NCI-H128 (cell line): ENCODE results near the gene PGBD5.

Source experiments
- DNase-seq: peaks from one replicate; lab custom pipeline; 2025; ENCODE audit not compliant: unreplicated experiment; lab: John Stamatoyannopoulos, UW

PGBD5 gene

GRCh38 chr1:230351514-230351913 is 74.6 kb downstream of the PGBD5 start:
- DNase-seq, result no peak

- no peak for DNase-seq
These were observed 75.8 kb downstream of the PGBD5 start for GRCh38 chr1:230350208-230350921.

DNA sequence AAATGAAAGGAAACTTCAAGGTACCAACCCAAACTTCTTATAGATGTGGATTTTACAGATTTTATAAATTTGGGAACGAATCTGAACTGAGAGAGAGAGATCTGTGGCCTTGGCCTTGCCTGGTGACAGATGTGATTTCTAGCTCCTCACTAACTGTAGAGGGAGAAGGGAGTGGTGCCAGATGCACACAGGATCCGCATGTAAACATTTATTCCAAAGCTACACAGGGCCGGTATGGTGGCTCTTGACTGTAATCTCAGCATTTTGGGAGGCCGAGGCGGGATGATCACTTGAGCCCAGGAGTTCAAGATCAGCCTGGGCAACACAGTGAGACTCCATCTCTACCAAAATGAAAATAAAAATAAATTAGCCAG is 77.1 kb downstream of the PGBD5 start:
- DNase-seq, result no peak

DNA sequence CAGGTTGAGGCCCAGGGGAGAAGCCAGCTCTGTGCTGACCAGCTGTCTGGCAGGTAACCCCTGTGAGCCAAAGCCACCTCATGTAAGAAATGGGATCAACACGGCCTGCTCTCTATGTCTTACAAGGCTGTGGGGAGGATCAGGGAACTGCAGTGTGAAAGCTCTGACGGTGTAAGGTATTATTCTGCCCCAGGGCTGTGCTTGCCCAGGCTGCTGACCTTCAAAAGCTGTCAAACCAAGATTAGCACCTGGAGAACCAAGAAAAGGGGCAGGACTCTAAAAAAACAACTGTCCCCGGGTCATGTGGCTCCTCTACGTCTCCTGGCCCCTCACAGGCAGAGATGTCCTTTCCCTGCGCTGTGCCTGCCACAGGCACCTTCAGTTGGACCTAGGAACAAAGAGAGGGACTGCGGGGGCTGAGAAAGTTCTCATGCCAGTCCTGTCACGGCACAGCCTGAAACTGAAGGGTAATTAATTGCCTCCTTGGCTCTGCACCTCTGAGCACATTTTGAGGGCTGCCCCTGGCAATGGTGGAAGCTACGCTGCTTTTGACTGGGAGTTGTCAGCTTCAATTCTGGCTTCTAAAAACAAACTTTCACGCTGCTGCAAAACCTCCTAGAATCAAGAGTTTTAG is 77.6 kb downstream of the PGBD5 start:
- DNase-seq, result no peak

DNA sequence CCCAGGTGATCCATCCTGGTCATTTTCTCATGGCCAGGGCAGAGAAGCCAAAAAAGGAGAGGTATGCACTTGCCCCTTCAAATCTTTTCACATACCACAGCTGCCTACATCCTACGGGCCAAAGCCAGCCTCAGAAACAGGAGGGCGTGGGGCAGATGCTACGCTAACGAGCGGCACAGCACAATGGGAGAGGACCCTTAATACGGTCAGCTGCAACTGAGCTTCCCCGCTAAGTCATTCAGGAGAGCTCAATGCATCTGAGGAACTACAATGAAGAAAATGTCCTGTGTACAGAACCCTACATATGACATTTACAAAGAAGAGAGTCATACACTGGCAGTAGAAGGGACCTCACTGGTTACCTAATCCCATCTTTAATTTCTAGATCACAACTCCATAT is 78.2 kb downstream of the PGBD5 start:
- no peak for DNase-seq

- DNase-seq, result no peak
These were observed 80.8 kb downstream of the PGBD5 start for GRCh38 chr1:230345139-230345885.

DNA sequence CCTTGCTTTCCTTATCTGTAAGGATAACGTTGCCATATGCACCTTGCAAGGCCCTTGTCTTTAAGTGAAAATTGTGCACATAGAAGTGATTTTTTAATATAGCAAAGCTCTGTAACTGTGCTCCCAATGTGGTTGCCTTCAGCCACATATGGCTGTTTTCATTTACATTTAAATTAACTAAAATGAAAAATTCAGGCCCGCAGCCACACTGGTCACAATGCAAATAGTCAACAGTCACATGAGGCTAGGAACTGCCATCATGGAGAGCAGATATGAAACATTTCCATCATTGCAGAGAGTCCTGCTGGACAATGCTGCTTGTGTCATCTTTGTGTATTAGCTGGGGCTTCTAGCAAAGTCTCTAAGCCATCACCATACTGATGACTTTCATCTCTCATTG is 83.4 kb downstream of the PGBD5 start:
- DNase-seq, result no peak

DNA sequence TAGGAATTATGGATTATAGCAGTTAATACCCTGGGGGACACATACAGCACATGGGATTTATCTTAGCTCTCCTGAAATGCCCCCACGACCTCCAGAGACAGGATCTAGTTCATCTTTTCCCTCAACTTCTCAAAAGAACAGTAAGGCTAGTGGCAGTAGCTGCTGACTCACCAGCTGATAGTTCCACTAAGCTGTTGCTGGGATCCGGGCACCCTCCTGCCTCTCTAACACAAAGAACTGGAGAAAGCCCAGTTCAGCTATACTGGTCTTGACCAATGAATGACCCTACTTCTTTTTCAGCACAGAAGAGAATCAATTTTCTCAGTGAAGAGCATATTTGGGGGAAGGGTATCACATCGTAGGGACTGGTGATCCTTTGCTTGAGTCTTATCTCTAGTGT is 84.1 kb downstream of the PGBD5 start:
- DNase-seq, result no peak

DNA sequence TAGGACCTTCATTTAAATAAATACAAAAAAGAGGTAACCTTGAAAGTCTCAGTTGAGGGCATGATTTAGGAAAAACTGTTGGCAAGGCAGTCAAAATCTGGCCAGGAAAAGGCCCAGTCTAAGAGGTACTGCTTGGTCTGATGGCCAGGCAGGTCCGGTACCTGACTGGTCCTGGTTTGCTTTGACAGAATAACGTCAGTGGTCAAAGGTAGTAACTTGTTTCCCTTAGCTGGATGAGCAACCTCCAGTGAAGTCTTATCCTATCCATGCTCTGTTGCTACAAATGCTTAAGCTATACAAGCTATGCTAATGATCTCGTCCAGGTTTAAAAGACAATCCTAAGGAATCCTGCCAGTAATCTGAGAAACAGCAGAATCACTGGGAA is 85.0 kb downstream of the PGBD5 start:
- DNase-seq, result no peak

- DNase-seq, result no peak
These were observed 85.5 kb downstream of the PGBD5 start for GRCh38 chr1:230340526-230341161.

DNA sequence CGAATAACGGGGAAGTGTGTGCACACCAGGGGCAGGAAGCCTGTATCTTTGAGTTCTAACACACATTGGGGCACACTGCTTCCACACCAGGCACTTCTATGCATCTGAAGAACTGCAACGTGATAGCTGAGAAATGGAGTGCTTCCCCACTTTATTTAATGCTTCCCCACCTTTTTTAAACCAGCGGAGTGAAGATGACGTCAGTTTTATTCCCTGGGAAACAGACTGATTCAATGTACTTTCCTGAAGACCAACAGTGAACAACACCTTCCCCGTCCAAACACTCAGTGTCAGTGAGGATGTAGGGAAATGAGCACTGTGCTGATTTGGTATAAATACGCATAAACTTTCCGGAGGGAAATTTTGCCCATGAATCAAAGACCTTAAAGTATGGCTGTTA is 87.1 kb downstream of the PGBD5 start:
- DNase-seq, result no peak

GRCh38 chr1:230337266-230337665 is 88.9 kb downstream of the PGBD5 start:
- no peak for DNase-seq

DNA sequence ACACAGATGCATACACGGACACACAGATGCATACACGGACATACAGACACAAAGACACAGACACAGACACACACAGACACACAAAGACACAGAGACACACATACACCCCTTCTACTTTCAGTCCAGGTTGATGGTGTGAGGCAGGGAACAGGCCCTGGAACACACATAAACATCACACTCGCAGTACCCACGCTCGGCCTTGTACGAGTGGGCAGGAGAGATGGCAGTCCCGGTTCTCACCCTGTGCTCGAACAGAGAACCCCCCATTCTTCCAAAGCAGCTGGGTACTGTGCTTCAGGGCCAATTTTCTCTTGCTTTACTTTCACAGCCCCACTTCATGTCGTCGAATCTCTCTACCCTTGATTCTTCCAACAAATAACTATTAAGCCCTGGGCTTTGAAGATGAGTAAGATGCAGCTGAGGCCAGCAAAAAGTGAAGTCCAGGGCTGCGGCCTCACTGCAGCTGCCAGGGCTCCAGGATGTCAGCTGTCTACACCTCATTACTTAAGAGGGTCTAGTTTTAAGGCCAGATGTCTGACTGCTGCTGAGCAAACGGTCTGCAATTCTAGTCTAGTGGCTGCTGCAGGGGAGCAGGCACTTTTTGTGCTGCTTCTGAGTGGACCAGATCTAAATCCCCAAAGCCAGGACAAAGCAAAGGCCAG is 90.1 kb downstream of the PGBD5 start:
- DNase-seq, result no peak

DNA sequence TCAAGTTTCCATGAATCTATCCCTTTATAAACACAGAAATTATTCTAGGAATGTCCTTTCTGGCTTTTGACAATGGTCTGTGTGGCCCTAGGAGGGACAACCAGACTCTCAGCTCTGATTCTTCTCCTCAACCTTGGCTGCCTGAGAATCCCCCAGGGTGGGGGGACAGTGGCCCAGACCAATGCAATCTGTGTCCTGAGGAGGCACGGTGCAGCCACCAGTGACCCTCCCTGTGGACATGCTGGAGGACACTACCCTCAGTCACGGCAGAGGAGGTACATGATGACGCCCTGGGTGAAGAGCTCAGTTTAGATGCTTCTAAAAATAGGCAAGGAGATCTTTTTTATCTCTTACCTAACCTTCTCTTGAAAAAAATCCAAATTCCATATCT is 91.7 kb downstream of the PGBD5 start:
- DNase-seq, result no peak

DNA sequence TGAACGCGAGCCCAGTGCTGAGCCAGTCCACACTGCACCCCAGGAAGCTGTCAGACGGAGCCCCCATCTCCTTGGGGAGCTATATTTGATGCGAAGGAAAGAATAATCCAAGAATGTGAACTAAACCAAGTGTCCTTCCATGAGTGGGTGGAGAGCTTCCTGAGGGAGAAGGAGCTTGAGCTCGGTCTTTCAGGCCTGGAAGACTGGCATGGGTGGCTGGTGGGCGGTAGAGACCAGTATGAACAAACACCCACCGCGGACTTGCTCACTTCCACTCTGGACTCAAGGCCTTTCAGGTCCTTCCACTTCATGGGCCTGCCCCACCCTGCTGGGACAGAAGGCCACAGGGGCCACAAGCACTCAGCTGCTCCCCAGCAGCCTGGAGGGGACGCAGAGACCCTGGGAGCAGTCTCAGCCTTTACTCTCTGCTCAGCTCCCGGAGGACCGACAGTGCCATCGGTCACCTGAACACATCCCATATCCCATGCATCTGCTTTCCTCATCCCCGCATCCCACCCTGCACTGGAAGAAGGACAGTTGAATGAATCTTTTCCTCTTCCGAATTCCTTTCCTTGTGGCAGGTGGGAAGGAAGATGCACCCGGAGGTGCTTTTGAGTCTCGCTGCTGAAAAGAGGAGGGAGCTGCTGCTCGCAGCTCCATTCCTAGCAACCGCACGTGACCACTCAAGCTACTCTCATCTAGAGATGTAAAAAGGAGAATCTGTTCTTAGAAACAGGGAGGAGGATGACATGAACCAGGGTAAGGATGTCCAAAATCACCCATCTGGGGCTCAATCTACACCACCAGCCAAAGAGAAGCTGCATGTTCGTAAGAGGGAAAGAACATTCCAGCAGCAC is 92.3 kb downstream of the PGBD5 start:
- no peak for DNase-seq

DNA sequence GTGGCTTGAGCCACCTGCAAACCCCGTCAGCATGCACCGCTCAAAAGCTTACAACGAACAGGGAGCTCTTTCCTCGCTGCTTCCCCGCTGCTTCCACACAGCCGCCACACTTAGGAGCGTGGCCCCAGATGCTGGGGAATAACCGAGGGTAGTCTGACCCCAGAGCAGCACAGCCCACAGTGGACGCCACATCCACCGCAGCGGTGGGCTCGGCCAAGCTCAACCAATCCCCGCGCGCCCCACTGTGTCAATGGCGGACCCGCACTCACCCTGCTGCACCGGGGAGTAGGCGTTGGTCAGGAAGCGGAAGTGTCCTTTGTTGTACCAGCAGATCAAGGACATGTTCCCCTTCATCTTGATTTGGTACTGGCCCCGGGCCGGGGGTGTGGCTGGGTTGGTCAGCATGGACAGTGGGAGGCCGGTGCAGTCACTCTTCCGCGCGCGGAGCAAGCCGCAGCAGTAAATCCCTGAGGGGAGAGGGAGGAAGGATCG is 93.5 kb downstream of the PGBD5 start:
- no peak for DNase-seq

- no peak for DNase-seq
These were observed 94.1 kb downstream of the PGBD5 start for GRCh38 chr1:230332061-230332460.

- no peak for DNase-seq
These were observed 96.0 kb downstream of the PGBD5 start for GRCh38 chr1:230330157-230330556.

GRCh38 chr1:230328342-230329015 is 97.7 kb downstream of the PGBD5 start:
- no peak for DNase-seq

- DNase-seq, result no peak
These were observed 98.2 kb downstream of the PGBD5 start for GRCh38 chr1:230327892-230328284.
